ENCODE data around the gene SYNE2.
"Not testable (repeated sequence)": the region's sequence is repeated elsewhere in the genome, so short reads cannot be mapped to it uniquely, and the experiment has no call there.

SYNE2 gene

GRCh38 chr14:64092338-64092737, 239.5 kb downstream of the SYNE2 start:
- DNase-seq = no peak

- DNase-seq = no peak
Measured at GRCh38 chr14:64092940-64093339, 240.1 kb downstream of the SYNE2 start.

- DNase-seq = no peak
Measured at GRCh38 chr14:64095620-64096019, 242.8 kb downstream of the SYNE2 start.

- DNase-seq = no peak
Measured at GRCh38 chr14:64098120-64098519, 245.3 kb downstream of the SYNE2 start.

- DNase-seq = no peak
Measured at GRCh38 chr14:64107438-64107837, 254.6 kb downstream of the SYNE2 start.

- DNase-seq = no peak
Measured at GRCh38 chr14:64109819-64110554, 257.2 kb downstream of the SYNE2 start.

- no peak for DNase-seq
Measured at GRCh38 chr14:64110802-64111201, 258.0 kb downstream of the SYNE2 start.

GRCh38 chr14:64112867-64113678, 260.3 kb downstream of the SYNE2 start:
- DNase-seq = no peak

GRCh38 chr14:64114166-64114565, 261.4 kb downstream of the SYNE2 start:
- DNase-seq = no peak

- no peak for DNase-seq
Measured at GRCh38 chr14:64114796-64115195, 262.0 kb downstream of the SYNE2 start.

GRCh38 chr14:64115401-64115800, 262.6 kb downstream of the SYNE2 start:
- DNase-seq = no peak

GRCh38 chr14:64117671-64118402, 265.0 kb downstream of the SYNE2 start:
- DNase-seq = no peak

GRCh38 chr14:64118403-64118742, 265.6 kb downstream of the SYNE2 start:
- DNase-seq = not testable (repeated sequence)

GRCh38 chr14:64118892-64119291, 266.1 kb downstream of the SYNE2 start:
- DNase-seq = no peak

GRCh38 chr14:64119500-64119899, 266.7 kb downstream of the SYNE2 start:
- DNase-seq = no peak

GRCh38 chr14:64119980-64120379, 267.2 kb downstream of the SYNE2 start:
- DNase-seq = no peak

GRCh38 chr14:64123241-64123822, 270.5 kb downstream of the SYNE2 start:
- no peak for DNase-seq

- DNase-seq = no peak
Measured at GRCh38 chr14:64125270-64125669, 272.5 kb downstream of the SYNE2 start.

- no peak for DNase-seq
Measured at GRCh38 chr14:64126548-64126947, 273.7 kb downstream of the SYNE2 start.

- DNase-seq = no peak
Measured at GRCh38 chr14:64137657-64138290, 285.0 kb downstream of the SYNE2 start.

GRCh38 chr14:64147126-64147790, 294.5 kb downstream of the SYNE2 start:
- DNase-seq = no peak

- no peak for DNase-seq
Measured at GRCh38 chr14:64149921-64150320, 297.1 kb downstream of the SYNE2 start.

All from KG1 (cell line).